Bone marrow (tissue), 2 donors: ENCODE results near the gene RNU1-4.
"Not testable (repeated sequence)": the region's sequence is repeated elsewhere in the genome, so short reads cannot be mapped to it uniquely, and the experiment has no call there.

ENCODE experiments used
- DNase-seq, 2 donors: peaks; one replicate each; lab custom pipeline; 2025; lab: John Stamatoyannopoulos, UW

Gene RNU1-4

GRCh38 chr1:16728243-16728949 lies 11.9 kb upstream of the RNU1-4 start:
- DNase-seq: not testable (repeated sequence)

GRCh38 chr1:16732254-16732896 lies 7.9 kb upstream of the RNU1-4 start:
- DNase-seq: not testable (repeated sequence)

- not testable (repeated sequence) for DNase-seq
Observed at GRCh38 chr1:16741230-16741629, 914 bp downstream of the RNU1-4 start.

- DNase-seq: not testable (repeated sequence)
Observed at GRCh38 chr1:16747660-16748059, 7.3 kb downstream of the RNU1-4 start.

GRCh38 chr1:16748710-16749109 lies 8.4 kb downstream of the RNU1-4 start:
- not testable (repeated sequence) for DNase-seq

- DNase-seq: not testable (repeated sequence)
Observed at GRCh38 chr1:16749910-16750888, 9.9 kb downstream of the RNU1-4 start.

GRCh38 chr1:16752770-16753169 lies 12.5 kb downstream of the RNU1-4 start:
- DNase-seq: not testable (repeated sequence)

GRCh38 chr1:16755385-16755784 lies 15.1 kb downstream of the RNU1-4 start:
- not testable (repeated sequence) for DNase-seq

GRCh38 chr1:16755932-16756331 lies 15.6 kb downstream of the RNU1-4 start:
- not testable (repeated sequence) for DNase-seq

GRCh38 chr1:16757574-16757973 lies 17.3 kb downstream of the RNU1-4 start:
- not testable (repeated sequence) for DNase-seq

- DNase-seq: not testable (repeated sequence)
Observed at GRCh38 chr1:16758060-16758459, 17.7 kb downstream of the RNU1-4 start.

- not testable (repeated sequence) for DNase-seq
Observed at GRCh38 chr1:16759041-16759493, 18.8 kb downstream of the RNU1-4 start.

GRCh38 chr1:16759650-16760455 lies 19.5 kb downstream of the RNU1-4 start:
- DNase-seq: not testable (repeated sequence)

- not testable (repeated sequence) for DNase-seq
Observed at GRCh38 chr1:16760456-16760765, 20.1 kb downstream of the RNU1-4 start.

- DNase-seq: not testable (repeated sequence)
Observed at GRCh38 chr1:16760801-16761200, 20.5 kb downstream of the RNU1-4 start.

- not testable (repeated sequence) for DNase-seq
Observed at GRCh38 chr1:16764248-16764819, 24.0 kb downstream of the RNU1-4 start.

GRCh38 chr1:16764820-16765655 lies 24.7 kb downstream of the RNU1-4 start:
- DNase-seq: not testable (repeated sequence)

- DNase-seq: not testable (repeated sequence)
Observed at GRCh38 chr1:16765731-16766605, 25.7 kb downstream of the RNU1-4 start.

- DNase-seq: not testable (repeated sequence)
Observed at GRCh38 chr1:16766689-16767256, 26.5 kb downstream of the RNU1-4 start.
